Measurements from ENCODE around the gene GABARAPL1.

DNA sequence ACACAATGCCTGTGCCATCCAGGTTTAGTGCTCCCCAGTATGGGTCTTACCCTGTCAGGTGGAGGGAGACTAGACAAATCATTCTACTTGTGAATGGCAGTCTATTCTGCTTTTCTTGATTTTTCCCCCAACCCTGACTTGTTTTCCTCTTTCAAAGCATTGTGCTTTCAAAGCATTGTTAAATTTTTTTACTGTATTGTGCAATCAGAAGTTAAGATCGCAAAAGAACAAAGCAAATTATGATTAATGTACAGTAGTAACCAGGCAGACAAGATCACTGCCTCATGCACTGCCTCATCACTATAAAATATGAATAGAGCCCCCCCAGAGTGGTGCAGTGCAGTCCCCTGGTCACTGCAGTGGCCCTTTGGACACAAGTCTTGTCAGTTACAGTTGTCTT is 14.1 kb downstream of the GABARAPL1 start:
- TF ChIP-seq, protein P1, sequence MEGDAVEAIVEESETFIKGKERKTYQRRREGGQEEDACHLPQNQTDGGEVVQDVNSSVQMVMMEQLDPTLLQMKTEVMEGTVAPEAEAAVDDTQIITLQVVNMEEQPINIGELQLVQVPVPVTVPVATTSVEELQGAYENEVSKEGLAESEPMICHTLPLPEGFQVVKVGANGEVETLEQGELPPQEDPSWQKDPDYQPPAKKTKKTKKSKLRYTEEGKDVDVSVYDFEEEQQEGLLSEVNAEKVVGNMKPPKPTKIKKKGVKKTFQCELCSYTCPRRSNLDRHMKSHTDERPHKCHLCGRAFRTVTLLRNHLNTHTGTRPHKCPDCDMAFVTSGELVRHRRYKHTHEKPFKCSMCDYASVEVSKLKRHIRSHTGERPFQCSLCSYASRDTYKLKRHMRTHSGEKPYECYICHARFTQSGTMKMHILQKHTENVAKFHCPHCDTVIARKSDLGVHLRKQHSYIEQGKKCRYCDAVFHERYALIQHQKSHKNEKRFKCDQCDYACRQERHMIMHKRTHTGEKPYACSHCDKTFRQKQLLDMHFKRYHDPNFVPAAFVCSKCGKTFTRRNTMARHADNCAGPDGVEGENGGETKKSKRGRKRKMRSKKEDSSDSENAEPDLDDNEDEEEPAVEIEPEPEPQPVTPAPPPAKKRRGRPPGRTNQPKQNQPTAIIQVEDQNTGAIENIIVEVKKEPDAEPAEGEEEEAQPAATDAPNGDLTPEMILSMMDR (IDR thresholded peaks at IDR 0.05; ENCODE audit: poor library complexity, severe bottlenecking) = no peak
- no peak for TF ChIP-seq SMC3 (conservative IDR thresholded peaks at IDR 0.05; ENCODE audit: poor library complexity)
- no peak for TF ChIP-seq EZH2 (IDR thresholded peaks at IDR 0.05; ENCODE audit: borderline replicate concordance, insufficient read depth, low read length, poor library complexity, severe bottlenecking)
- TF ChIP-seq REST (IDR thresholded peaks at IDR 0.05; ENCODE audit: borderline replicate concordance) = no peak
- no peak for TF ChIP-seq RAD21 (conservative IDR thresholded peaks at IDR 0.05)

Measured in neural cell (in vitro differentiated cells).